HG02943 (cell line): ENCODE measurements around the gene GBP4.
"Not testable (repeated sequence)": the region's sequence is repeated elsewhere in the genome, so short reads cannot be mapped to it uniquely, and the experiment has no call there.

ENCODE experiments used
- ATAC-seq: cut with Tn5 transposase; IDR thresholded peaks from one replicate; pipeline ENCODE4 v1.9.1; 2021; ENCODE audit warnings: mild to moderate bottlenecking, low read depth, moderate library complexity; ENCODE audit not compliant: unreplicated experiment

GBP4 gene

GRCh38 chr1:89198491-89199072 lies at the start of gene GBP4:
TSS of gene GBP4 (minus strand) at chr1:89198942. CDS start at chr1:89198834, 108 bp downstream.
- ATAC-seq = no peak

- no peak for ATAC-seq
Observed at GRCh38 chr1:89243046-89243445, 44.3 kb upstream of the GBP4 start.

- ATAC-seq = no peak
Observed at GRCh38 chr1:89221341-89221740, 22.6 kb upstream of the GBP4 start.

GRCh38 chr1:89219851-89220250 lies 21.1 kb upstream of the GBP4 start:
- not testable (repeated sequence) for ATAC-seq

GRCh38 chr1:89218941-89219340 lies 20.2 kb upstream of the GBP4 start:
- ATAC-seq = not testable (repeated sequence)

GRCh38 chr1:89213347-89213746 lies 14.6 kb upstream of the GBP4 start:
- no peak for ATAC-seq

GRCh38 chr1:89211035-89211634 lies 12.4 kb upstream of the GBP4 start:
- ATAC-seq = no peak

- no peak for ATAC-seq
Observed at GRCh38 chr1:89206373-89206772, 7.6 kb upstream of the GBP4 start.

GRCh38 chr1:89203166-89203565 lies 4.4 kb upstream of the GBP4 start:
- no peak for ATAC-seq

- peak; percentile 65 for ATAC-seq
Observed at GRCh38 chr1:89201106-89201794, 2.5 kb upstream of the GBP4 start.

GRCh38 chr1:89200663-89201062 lies 1.9 kb upstream of the GBP4 start:
- no peak for ATAC-seq

- ATAC-seq = no peak
Observed at GRCh38 chr1:89199525-89200031, 836 bp upstream of the GBP4 start.

- no peak for ATAC-seq
Observed at GRCh38 chr1:89198081-89198480, 661 bp downstream of the GBP4 start.

GRCh38 chr1:89195476-89195875 lies 3.3 kb downstream of the GBP4 start:
- ATAC-seq = no peak

GRCh38 chr1:89191314-89191713 lies 7.4 kb downstream of the GBP4 start:
- ATAC-seq = no peak

- ATAC-seq = no peak
Observed at GRCh38 chr1:89190017-89190416, 8.7 kb downstream of the GBP4 start.

GRCh38 chr1:89179343-89179742 lies 19.4 kb downstream of the GBP4 start:
- no peak for ATAC-seq

GRCh38 chr1:89176971-89177370 lies 21.8 kb downstream of the GBP4 start:
- no peak for ATAC-seq

- no peak for ATAC-seq
Observed at GRCh38 chr1:89175601-89176256, 23.0 kb downstream of the GBP4 start, which contains the start of gene GBP7. TSS of gene GBP7 (minus strand) at chr1:89176003. CDS start at chr1:89171935, 4,068 bp downstream.

GRCh38 chr1:89174491-89174890 lies 24.3 kb downstream of the GBP4 start:
- no peak for ATAC-seq
